ENCODE data around the gene TSPAN18.

Gene TSPAN18

DNA sequence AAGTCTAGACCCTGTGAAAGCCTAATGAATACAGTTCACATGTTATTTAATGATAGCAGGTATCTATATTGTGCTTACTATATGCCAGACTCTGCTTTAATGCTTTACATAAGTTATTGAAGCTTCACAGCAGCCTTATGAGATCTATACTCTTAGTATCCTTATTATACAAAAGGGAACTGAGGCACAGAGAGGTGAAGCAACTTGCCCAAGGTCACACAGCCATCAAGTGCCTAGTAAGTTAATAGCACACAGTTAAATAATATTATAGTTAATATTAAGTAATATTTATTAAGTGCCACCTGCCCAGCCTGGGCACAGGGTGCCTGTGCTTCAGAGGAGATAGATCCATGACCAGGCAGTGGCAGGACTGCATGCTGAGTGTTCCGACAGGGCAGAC, 145.8 kb downstream of the TSPAN18 start:
- no peak for DNase-seq (ENCODE audit: low spot score)
- in situ Hi-C loops (cut with MboI; ENCODE audit: low pct_unique_long_range_greater_than_20kb, low sequenced_read_pairs, unreplicated experiment): no loop called here
- no peak for TF ChIP-seq CTCF (IDR thresholded peaks at IDR 0.05; ENCODE audit: extremely low read depth, insufficient read depth, missing control alignments)

- in situ Hi-C loops (cut with MboI; ENCODE audit: low pct_unique_long_range_greater_than_20kb, low sequenced_read_pairs, unreplicated experiment): no loop called here
- TF ChIP-seq CTCF (IDR thresholded peaks at IDR 0.05; ENCODE audit: extremely low read depth, insufficient read depth, missing control alignments): no peak
- no peak for DNase-seq (ENCODE audit: low spot score)
These were observed 146.8 kb downstream of the TSPAN18 start for GRCh38 chr11:44873537-44873936.

DNA sequence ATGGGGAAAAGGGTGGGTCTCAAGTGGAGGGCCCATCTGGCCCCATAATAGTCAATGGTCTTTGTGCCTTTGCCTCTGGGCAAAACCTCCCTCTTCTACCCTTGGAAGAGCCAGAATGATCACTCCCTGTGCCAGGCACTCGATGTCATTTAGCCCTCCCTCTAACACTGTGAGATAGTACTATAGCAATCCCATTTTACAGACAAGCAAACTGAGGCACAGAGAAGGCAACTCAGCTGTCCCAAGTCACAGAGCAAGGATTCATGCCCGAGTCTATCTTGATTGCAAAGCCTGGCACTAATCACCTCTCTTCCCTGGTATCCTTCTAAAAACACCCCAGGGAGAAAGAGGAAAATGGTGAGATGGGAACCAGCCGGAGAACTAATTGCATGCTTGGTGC, 147.5 kb downstream of the TSPAN18 start:
- no peak for TF ChIP-seq CTCF (IDR thresholded peaks at IDR 0.05; ENCODE audit: extremely low read depth, insufficient read depth, missing control alignments)
- in situ Hi-C loops (cut with MboI; ENCODE audit: low pct_unique_long_range_greater_than_20kb, low sequenced_read_pairs, unreplicated experiment): no loop called here
- no peak for DNase-seq (ENCODE audit: low spot score)

GRCh38 chr11:44875037-44875436, 148.3 kb downstream of the TSPAN18 start:
- no peak for DNase-seq (ENCODE audit: low spot score)
- TF ChIP-seq CTCF (IDR thresholded peaks at IDR 0.05; ENCODE audit: extremely low read depth, insufficient read depth, missing control alignments): no peak
- in situ Hi-C loops (cut with MboI; ENCODE audit: low pct_unique_long_range_greater_than_20kb, low sequenced_read_pairs, unreplicated experiment): loop anchor here (25.0 kb wide), 1 partner anchor 138 kb away; the partner anchor contains the start of gene TSPAN18

DNA sequence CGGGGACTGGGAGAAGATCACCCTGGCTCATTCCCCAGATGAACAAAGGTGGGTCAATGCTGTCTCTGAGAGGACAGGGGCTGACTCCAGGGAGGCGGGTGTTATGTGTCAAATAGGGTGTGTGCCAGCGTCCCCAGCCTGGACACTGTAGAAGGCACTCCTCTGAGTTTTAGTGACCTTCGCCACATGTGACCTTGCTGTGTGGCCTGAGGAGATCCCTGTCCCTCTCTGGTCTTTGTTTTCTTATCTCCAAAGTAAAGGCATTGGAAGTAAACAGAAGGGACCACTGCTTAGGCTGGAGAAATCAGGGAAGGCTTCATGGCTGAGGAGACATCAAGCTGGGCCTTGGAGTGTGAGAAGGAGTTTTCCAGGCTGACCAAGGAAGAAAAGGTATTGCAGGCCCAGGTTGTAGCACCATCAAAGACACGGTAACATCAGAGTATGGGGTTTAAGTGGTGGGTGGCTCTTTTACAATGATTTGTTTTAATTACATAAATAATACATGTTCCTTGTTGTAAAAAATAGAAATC, 149.5 kb downstream of the TSPAN18 start:
- TF ChIP-seq CTCF (IDR thresholded peaks at IDR 0.05; ENCODE audit: extremely low read depth, insufficient read depth, missing control alignments): no peak
- in situ Hi-C loops (cut with MboI; ENCODE audit: low pct_unique_long_range_greater_than_20kb, low sequenced_read_pairs, unreplicated experiment): loop anchor here (25.0 kb wide), 1 partner anchor 139 kb away; the partner anchor contains the start of gene TSPAN18
- no peak for DNase-seq (ENCODE audit: low spot score)

DNA sequence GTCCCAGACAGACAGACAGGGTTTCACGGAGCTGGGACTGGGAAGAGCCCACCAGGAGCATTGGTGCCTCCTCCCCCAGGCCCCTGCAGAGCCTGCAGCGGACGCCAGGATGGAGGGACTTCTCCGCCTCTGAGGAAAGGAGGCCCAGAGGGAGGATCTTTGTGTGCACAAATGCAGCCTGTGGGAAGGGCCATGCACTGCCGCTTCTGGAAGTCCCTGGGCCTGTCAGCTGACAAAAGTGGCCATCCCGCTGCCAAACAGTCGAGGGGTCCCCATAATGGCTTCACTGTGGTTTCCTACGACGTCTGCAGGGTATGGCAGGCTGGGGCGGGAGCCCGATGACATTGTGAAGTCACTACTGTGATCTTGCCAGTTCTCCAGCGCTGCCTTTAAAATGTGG, 150.1 kb downstream of the TSPAN18 start:
- DNase-seq (ENCODE audit: low spot score): no peak
- TF ChIP-seq CTCF (IDR thresholded peaks at IDR 0.05; ENCODE audit: extremely low read depth, insufficient read depth, missing control alignments): no peak
- in situ Hi-C loops (cut with MboI; ENCODE audit: low pct_unique_long_range_greater_than_20kb, low sequenced_read_pairs, unreplicated experiment): loop anchor here (25.0 kb wide), 1 partner anchor 140 kb away; the partner anchor contains the start of gene TSPAN18

All from GM13977 (cell line).